ENCODE results near the gene KAT7.

DNA sequence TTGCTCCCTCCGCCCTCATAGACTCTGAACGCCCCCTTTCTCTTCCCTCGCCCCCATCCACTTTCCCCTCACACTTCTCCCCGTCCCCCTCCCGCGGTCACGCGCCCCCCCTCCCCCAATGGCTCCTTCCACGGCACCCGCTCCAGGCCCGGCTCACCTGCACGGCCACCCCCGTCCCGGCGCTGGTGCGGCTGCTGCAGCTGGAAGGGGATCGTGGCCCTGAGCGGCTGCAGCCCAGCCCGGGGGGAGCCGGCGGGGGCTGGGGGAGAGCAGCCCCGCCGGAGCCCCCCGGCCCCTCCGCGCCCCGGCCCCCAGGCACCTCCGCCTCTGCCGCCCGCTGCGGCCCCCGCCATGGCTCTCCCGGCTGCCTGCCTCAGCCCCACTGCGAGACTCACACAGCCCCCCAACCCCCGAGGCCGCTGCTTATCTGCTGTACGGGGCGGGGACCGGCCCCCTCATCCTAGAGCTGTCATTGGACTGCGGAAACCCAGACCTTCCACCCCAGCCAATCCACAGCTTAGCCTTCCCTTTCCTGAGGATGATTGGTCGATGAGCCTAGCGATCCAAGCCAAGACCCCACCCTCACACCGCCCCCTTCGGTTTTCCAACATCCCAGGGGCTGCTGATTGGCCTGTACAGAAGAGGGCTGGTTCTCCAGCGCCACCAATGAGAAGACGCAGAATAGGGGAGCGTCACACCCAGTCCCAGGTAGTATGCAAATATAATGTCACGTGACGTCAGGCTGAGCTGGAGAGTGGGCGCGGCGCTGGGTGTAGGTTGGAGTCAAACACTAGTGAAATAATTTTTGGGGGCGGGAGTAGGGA, 24.5 kb upstream of the KAT7 start, which contains the start of gene FAM117A:
- TF ChIP-seq, protein P1, sequence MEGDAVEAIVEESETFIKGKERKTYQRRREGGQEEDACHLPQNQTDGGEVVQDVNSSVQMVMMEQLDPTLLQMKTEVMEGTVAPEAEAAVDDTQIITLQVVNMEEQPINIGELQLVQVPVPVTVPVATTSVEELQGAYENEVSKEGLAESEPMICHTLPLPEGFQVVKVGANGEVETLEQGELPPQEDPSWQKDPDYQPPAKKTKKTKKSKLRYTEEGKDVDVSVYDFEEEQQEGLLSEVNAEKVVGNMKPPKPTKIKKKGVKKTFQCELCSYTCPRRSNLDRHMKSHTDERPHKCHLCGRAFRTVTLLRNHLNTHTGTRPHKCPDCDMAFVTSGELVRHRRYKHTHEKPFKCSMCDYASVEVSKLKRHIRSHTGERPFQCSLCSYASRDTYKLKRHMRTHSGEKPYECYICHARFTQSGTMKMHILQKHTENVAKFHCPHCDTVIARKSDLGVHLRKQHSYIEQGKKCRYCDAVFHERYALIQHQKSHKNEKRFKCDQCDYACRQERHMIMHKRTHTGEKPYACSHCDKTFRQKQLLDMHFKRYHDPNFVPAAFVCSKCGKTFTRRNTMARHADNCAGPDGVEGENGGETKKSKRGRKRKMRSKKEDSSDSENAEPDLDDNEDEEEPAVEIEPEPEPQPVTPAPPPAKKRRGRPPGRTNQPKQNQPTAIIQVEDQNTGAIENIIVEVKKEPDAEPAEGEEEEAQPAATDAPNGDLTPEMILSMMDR (IDR thresholded peaks at IDR 0.05 in 2 of 3, conservative IDR thresholded peaks at IDR 0.05 in 1 of 3; ENCODE audit: borderline replicate concordance in 1 of 3, insufficient read depth in 1 of 3, low read depth in 2 of 3, low read length in 2 of 3): no peak
- no peak for TF ChIP-seq EZH2 (IDR thresholded peaks at IDR 0.05)
- peak; percentile 74 for TF ChIP-seq POLR2A (IDR thresholded peaks at IDR 0.05; ENCODE audit: borderline replicate concordance, extremely low read depth, insufficient read depth, insufficient read length)

All from HCT116 (cell line).